MCF 10A (cell line): ENCODE measurements around the gene BRME1. TPM values are rescaled to one million over a fixed set of nuclear protein-coding genes. Genes with fewer than 3 reads are reported as not detected.

Source experiments
- BruUV-seq: library from RNA; stranded (reverse); fragments of 400-500 nt; replicated peaks from 2 replicates; lab custom pipeline; 2021; lab: Mats Ljungman, UMichigan
- CTCF ChIA-PET: fragments of 300-600 bp; sonication (Branson Sonifier 250); formaldehyde crosslinking; extraction: SDS; loops from one replicate; lab custom pipeline; 2021; ENCODE audit warnings: antibody characterized with exemption, inconsistent platforms; lab: Yijun Ruan, JAX
- POLR2A ChIA-PET: fragments of 300-600, 350-650 bp; sonication (Branson Sonifier 250); formaldehyde crosslinking; extraction: SDS; loops from one replicate; lab custom pipeline; 2020; ENCODE audit warnings: antibody characterized with exemption, inconsistent platforms; lab: Yijun Ruan, JAX
- DNase-seq: peaks from one replicate; pipeline ENCODE4 v3.0.0-alpha.2; 2018; ENCODE audit not compliant: unreplicated experiment
- H3K27ac Mint-ChIP-seq: one replicate; pipeline ENCODE4 v1.8.0; 2022; ENCODE audit warnings: mild to moderate bottlenecking, low read depth, mixed read lengths; ENCODE audit not compliant: unreplicated experiment
- H3K27me3 Mint-ChIP-seq: one replicate; pipeline ENCODE4 v1.8.0; 2022; ENCODE audit warnings: mixed read lengths; ENCODE audit not compliant: insufficient read depth, unreplicated experiment
- H3K36me3 Mint-ChIP-seq: one replicate; pipeline ENCODE4 v1.8.0; 2022; ENCODE audit warnings: mild to moderate bottlenecking, moderate library complexity, mixed read lengths; ENCODE audit not compliant: insufficient read depth, unreplicated experiment
- H3K4me1 Mint-ChIP-seq: one replicate; pipeline ENCODE4 v1.8.0; 2022; ENCODE audit warnings: mixed read lengths; ENCODE audit not compliant: insufficient read depth, unreplicated experiment
- H3K4me3 Mint-ChIP-seq: one replicate; pipeline ENCODE4 v1.8.0; 2022; ENCODE audit warnings: mild to moderate bottlenecking, moderate library complexity, mixed read lengths; ENCODE audit not compliant: unreplicated experiment
- H3K9me3 Mint-ChIP-seq: one replicate; pipeline ENCODE4 v1.8.0; 2022; ENCODE audit warnings: mixed read lengths; ENCODE audit not compliant: unreplicated experiment
- intact Hi-C: fragments of 100-400 bp; cut with micrococcal nuclease; formaldehyde crosslinking; loops from 2 replicates; pipeline ENCODE4 v1.14.1; 2022
- total RNA-seq: library from RNA; stranded (reverse); gene quantifications from 2 replicates; pipeline ENCODE4 v1.2.3, GENCODE V29; 2022
- TF ChIP-seq, protein P1 (sequence below): fragments of 200-600 bp; IDR thresholded peaks from one replicate; pipeline ENCODE4 v1.8.0; 2022; ENCODE audit warnings: antibody characterized with exemption, mild to moderate bottlenecking; ENCODE audit not compliant: unreplicated experiment

The BRME1 gene
- total RNA-seq, 1 experiment from 2014 or later, result 0.75 TPM

DNA sequence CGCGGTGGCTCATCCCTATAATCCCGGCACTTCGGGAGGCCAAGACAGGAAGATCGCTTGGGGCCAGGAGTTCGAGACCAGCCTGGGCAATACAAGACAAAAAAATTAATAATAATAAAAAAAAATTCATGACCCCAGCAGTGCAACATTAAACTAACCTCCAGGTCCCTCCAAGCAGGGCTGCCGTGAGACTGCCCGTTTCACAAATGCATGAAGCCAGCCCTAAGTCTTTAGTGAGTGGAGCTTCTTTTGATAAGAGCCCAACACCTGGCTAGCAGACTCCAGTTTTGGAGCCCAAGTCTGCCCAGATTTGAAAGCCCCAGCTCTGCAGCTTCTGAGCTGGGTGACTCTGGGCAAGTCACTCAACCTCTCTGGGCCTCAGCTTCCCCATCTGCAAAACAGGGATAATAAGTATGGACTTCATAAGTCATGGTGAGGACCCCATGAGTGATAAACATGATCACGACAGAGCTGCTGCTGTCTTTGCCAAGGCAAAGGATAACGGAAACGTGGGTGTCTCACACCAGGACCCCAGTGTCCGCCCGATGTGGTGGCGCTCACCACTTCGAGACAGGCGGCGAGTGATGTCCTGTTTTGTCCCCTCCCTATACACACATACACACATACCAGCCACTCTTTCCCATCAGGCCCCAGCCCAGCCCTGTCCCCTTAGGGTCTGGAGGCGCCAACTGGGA lies 67.3 kb downstream of the BRME1 start:
- peaks cover 97% of the 10 kb centered on the region for H3K36me3 Mint-ChIP-seq
- intact Hi-C loops, result no loop called here

DNA sequence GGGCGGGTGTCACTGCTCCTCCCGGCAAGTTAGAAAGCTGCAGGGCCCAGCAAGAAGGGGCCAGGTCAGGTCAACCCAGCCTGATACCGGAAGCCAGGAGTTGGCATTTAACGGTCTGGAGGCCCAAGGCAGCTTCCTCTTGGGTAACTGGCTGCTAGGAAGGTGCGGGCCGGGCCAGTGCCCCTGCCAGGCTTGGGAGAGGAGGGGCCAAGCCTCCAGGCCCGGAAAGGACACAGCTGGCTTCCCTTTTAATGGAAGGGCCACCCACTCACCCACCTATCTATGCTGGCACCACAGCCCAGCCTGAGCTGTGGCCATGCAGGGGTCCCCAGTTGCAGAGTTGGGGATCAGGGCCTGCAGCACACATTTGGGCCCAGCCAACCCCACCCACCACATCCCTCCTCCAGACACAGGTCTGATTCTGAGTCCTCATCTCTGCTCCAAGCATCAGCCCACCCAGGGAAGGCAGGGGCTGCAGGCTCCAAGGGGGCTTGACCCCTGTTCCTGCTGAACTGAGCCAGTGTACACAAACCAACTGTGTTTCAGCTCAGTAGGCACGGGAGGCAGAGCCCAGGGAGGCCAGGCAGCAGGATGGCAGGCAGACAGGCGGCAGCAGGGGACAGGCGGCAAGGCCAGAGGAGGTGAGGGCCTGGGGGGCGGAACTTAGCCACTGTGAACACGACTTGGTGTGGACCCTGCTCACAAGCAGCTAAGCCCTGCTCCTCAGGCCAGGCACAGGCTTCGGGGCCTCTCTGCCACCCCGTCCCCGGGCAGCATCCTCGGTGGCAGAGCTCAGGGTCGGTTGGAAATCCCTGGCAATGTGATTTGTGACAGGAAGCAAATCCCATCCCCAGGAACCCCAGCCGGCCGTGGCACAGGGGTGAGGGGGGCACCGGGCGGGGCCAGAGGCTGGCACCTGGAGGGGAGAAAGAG lies 69.9 kb downstream of the BRME1 start:
- H3K4me3 Mint-ChIP-seq, result no peak overlapping the region
- H3K4me1 Mint-ChIP-seq, result peaks cover 13% of the 10 kb centered on the region
- CTCF ChIA-PET, result interaction anchor here (0.5 to 2.6 kb wide), 6 partner anchors 11 to 276 kb away, joined by 3 to 19 read pairs (median 4); no protein-coding TSS in a partner anchor
- DNase-seq, result peak; percentile 59
- no peak overlapping the region for H3K27ac Mint-ChIP-seq
- H3K27me3 Mint-ChIP-seq, result no peaks in the 10 kb centered on the region
- peaks cover 97% of the 10 kb centered on the region for H3K36me3 Mint-ChIP-seq
- TF ChIP-seq, protein P1, sequence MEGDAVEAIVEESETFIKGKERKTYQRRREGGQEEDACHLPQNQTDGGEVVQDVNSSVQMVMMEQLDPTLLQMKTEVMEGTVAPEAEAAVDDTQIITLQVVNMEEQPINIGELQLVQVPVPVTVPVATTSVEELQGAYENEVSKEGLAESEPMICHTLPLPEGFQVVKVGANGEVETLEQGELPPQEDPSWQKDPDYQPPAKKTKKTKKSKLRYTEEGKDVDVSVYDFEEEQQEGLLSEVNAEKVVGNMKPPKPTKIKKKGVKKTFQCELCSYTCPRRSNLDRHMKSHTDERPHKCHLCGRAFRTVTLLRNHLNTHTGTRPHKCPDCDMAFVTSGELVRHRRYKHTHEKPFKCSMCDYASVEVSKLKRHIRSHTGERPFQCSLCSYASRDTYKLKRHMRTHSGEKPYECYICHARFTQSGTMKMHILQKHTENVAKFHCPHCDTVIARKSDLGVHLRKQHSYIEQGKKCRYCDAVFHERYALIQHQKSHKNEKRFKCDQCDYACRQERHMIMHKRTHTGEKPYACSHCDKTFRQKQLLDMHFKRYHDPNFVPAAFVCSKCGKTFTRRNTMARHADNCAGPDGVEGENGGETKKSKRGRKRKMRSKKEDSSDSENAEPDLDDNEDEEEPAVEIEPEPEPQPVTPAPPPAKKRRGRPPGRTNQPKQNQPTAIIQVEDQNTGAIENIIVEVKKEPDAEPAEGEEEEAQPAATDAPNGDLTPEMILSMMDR, result no peak
- no peaks in the 10 kb centered on the region for H3K9me3 Mint-ChIP-seq
- POLR2A ChIA-PET, result interaction anchor here (1.6 to 10.5 kb wide), 5 partner anchors 15 to 89 kb away, joined by 3 to 265 read pairs (median 13); partner anchors contain the start of gene ZSWIM4
- intact Hi-C loops, result no loop called here
- BruUV-seq, result no TSS peak

More for the DNA sequence above, 67.3 kb downstream of the BRME1 start:
- H3K27me3 Mint-ChIP-seq, result no peaks in the 10 kb centered on the region
- POLR2A ChIA-PET, result interaction anchor here (0.9 to 10.5 kb wide), 6 partner anchors 9 to 73 kb away, joined by 3 to 265 read pairs (median 8); partner anchors contain the start of gene ZSWIM4
- DNase-seq, result no peak
- CTCF ChIA-PET, result interaction anchor here (1.1 to 1.5 kb wide), 2 partner anchors 24 to 55 kb away, joined by 4 to 5 read pairs; no protein-coding TSS in a partner anchor
- no TSS peak for BruUV-seq
- H3K4me1 Mint-ChIP-seq, result peaks cover 12% of the 10 kb centered on the region
- peak overlapping the region; percentile 95 for H3K27ac Mint-ChIP-seq
- peak overlapping the region; percentile 96 for H3K4me3 Mint-ChIP-seq
- no peaks in the 10 kb centered on the region for H3K9me3 Mint-ChIP-seq
- TF ChIP-seq, protein P1, result no peak

DNA sequence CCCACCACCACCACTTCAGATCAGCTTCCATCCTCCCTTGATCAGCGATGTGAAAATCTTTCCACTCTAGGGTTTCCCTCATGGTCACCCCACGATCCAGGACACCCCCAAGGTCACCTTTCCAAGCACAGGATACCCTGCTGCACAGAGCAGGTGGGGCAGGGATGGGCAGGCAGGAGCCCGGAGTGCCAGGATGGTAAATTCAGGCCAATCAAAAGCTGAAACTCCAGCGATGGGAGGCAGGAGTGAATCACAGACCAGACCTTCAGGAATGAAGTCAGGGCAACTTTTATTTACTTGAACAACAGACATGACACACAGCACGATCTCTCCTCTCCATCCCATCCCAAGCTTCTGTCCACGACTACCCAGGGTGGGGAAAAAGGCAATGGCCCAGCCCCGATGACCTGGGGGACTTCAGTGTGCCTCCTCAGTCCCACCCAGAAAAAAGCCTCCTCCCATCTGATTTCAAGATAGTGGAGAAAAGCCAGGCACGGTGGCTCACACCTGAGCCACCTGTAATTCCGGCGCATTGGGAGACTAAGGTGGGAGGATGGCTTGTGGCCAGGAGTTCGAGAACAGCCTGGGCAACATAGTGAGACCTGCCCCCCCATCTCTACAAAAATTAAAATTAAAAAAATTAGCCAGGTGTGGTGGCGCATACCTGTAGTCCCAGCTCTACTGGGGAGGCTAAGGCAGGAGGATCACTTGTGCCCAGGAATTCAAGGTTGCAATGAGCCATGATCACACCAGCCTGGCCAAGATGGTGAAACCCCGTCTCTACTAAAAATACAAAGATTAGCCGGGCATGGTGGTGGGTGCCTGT lies 71.5 kb downstream of the BRME1 start:
- Mint-ChIP-seq H3K4me3 (peak overlapping the region; percentile 46), H3K4me1 (peaks cover 13% of the 10 kb centered on the region)

More for the DNA sequence above, 71.5 kb downstream of the BRME1 start:
- ChIA-PET POLR2A (interaction anchor here (0.8 to 10.5 kb wide), 7 partner anchors 9 to 61 kb away, joined by 3 to 265 read pairs (median 5); partner anchors contain the start of gene ZSWIM4), CTCF (interaction anchor here (0.7 to 1.2 kb wide), 8 partner anchors 14 to 303 kb away, joined by 3 to 5 read pairs (median 4); no protein-coding TSS in a partner anchor)
- no TSS peak for BruUV-seq
- peaks cover 99% of the 10 kb centered on the region for H3K36me3 Mint-ChIP-seq
- intact Hi-C loops, result no loop called here
- no peaks in the 10 kb centered on the region for H3K9me3 Mint-ChIP-seq
- peak; percentile 65 for DNase-seq
- TF ChIP-seq, protein P1, result no peak
- peak overlapping the region; percentile 75 for H3K27ac Mint-ChIP-seq
- no peaks in the 10 kb centered on the region for H3K27me3 Mint-ChIP-seq
